HG03108 (cell line): ENCODE results near the gene PRSS1.
"Not testable (repeated sequence)": the region's sequence is repeated elsewhere in the genome, so short reads cannot be mapped to it uniquely, and the experiment has no call there.

Experiments used
- ATAC-seq: cut with Tn5 transposase; IDR thresholded peaks from one replicate; pipeline ENCODE4 v1.9.1; 2021; ENCODE audit warnings: moderate library complexity; ENCODE audit not compliant: unreplicated experiment

The PRSS1 gene

GRCh38 chr7:142745745-142746144, 3.5 kb upstream of the PRSS1 start:
- no peak for ATAC-seq

DNA sequence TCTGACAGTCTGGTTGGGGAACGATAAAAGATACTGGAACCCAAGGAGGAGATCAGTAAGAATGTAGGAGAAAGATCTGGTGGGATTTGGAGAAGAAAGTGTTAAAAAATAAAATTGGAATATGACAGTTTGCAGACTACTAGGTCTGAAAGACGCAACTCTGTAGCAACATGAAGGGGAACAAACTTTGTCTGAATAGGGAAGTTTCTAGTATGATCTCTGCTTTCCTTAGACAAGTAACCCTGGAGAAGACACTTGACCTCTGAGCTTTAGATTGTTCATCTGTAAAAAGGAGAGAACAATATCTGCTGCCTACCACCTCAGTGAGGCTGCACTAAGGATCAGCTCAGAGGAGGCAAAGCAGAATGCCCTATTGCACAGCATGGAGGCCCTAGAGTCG, 3.0 kb upstream of the PRSS1 start:
- ATAC-seq = no peak

- not testable (repeated sequence) for ATAC-seq
These were observed 862 bp upstream of the PRSS1 start for GRCh38 chr7:142748410-142748809.

- no peak for ATAC-seq
These were observed 1.2 kb downstream of the PRSS1 start for GRCh38 chr7:142750321-142750938.

DNA sequence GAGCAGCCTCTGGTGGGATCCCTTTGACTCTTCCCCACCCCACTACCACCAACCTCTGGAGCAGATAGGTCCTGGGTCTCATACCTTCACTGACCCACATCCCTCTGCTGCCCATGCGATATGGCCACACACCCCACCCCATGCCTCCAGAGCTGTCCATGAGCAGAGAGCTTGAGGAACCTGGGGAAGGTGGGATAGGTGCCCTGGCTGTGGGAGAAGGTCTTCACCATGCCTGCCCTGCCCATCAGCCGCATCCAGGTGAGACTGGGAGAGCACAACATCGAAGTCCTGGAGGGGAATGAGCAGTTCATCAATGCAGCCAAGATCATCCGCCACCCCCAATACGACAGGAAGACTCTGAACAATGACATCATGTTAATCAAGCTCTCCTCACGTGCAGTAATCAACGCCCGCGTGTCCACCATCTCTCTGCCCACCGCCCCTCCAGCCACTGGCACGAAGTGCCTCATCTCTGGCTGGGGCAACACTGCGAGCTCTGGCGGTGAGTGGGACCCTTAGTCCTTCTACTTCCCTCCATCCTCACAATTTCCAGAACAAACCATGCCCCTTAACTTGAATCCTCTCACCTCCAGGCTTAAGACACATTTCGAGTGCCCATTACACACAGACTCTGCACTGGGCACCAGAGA, 2.4 kb downstream of the PRSS1 start:
- ATAC-seq = not testable (repeated sequence)

GRCh38 chr7:142752376-142753225, 3.3 kb downstream of the PRSS1 start:
- no peak for ATAC-seq

- ATAC-seq = no peak
These were observed 4.1 kb downstream of the PRSS1 start for GRCh38 chr7:142753366-142753765.

DNA sequence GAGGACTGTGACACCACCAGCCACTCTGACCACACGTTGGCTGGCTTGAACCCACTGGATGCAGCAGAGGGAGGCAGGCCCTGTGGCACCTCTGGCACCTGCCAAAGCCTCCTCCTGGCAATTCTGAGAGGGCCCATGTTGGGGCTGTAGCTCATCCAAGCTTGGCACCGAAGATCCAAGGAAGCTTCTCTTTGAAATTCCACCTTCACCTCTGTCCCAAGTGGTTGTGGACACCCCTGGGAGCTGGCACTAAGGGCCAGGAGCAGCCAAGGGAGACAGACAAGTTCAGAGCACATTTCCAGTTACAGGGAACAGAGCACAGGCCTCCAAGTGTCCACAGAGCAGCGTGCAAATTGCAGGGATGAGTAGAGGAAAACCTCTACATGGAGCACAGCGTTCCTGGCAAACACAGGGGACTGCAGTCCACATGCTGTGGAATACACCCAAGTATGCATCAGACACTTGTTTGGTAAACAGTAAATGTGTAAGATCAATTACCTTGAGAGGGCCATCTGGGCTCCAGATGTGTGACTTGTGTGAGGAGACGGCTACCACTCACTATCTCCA, 4.7 kb downstream of the PRSS1 start:
- not testable (repeated sequence) for ATAC-seq

- ATAC-seq = no peak
These were observed 5.7 kb downstream of the PRSS1 start for GRCh38 chr7:142754681-142755575.

DNA sequence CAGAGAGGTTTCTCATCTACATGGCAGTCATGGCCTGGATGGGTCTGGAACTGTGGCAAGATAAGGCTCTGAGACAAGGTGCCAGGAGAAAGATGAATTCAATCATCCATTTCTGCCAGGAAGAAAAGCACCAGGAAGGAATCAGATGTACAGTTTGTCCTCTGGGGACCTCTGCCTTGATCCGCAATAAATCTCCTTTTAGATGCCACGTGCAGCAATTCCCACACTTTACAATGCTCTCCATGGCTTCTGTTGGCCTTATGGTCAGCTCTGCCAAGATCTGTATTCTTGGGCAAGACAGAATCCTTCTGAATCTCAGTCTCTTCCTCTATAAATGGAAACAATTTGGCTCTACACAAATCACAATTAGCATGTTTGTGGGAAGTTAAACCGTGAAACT, 9.0 kb downstream of the PRSS1 start:
- not testable (repeated sequence) for ATAC-seq

GRCh38 chr7:142759433-142759832, 10.2 kb downstream of the PRSS1 start:
- no peak for ATAC-seq

DNA sequence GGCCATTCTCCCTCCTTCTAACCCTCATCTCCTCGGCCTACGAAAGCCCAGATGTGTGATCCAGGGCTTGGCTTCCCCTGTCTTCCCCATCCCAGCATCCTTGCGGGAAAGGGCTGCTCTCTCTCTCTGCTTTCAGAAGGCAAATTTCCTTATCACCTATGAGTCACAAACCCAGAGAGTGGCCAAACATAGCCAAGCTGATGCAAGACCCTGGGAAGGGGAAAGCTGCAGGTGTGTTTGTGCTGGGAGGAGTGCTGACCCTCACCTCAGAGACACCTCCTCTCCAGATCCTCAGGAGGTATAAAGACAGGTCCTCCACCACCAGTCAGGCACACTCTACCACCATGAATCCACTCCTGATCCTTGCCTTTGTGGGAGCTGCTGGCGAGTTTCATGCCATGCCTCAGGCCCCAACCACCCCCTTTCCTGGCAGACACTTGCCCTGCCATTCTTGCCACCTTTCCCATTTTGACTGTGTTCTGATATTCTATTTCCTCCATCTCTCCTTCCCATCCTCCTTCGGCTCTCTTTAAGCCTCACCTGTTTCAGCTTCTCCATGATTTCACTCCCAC, 10.9 kb downstream of the PRSS1 start:
- ATAC-seq = no peak

- not testable (repeated sequence) for ATAC-seq
These were observed 12.3 kb downstream of the PRSS1 start for GRCh38 chr7:142761606-142762005.

- ATAC-seq = no peak
These were observed 12.8 kb downstream of the PRSS1 start for GRCh38 chr7:142762104-142762503.

DNA sequence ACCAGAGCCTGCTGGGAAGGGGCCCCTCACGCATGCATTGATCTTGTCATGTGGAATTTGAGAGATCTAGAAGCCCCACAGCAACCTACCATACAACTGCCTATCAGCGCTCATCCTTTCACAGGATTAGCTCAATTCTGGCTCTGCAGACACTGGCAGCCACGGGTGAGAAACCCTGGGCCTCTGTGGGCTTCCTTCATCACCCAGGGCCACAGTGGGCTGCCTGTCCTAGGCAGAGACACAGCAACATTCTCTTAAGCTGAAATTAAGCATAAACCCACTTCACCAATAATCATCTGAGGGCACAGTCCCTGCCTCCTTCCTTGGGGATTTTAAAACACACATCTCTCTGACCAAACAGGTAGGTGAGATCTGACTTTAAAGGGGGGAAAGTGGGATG, 18.2 kb downstream of the PRSS1 start:
- no peak for ATAC-seq

DNA sequence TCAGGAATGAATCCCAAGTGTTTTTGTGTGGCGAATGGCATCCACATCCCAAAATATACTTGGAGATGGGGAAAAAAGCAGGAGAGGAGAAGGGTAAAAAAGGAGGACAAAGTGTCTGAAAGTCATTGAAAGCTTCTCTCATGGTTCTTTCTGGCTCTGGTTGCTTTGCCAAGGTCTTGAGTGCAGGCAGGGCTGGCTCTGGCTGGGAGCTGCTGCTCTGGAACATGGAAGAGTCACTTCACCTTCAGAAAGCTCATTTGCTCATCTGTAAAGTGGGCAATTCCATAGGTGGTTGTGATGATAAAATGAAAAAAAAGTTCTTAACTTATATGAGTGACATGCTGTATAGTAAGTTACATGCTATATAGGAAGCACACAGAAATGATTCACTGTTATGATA, 18.6 kb downstream of the PRSS1 start:
- no peak for ATAC-seq

DNA sequence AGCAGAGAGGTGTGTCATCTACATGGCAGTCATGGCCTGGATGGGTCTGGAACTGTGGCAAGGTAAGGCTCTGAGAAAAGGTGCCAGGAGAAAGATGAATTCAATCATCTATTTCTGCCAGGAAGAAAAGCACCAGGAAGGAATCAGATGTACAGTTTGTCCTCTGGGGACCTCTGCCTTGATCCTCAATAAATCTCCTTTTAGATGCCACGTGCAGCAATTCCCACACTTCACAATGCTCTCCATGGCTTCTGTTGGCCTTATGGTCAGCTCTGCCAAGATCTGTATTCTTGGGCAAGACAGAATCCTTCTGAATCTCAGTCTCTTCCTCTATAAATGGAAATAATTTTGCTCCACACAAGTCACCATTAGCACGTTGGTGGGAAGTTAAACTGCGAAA, 19.6 kb downstream of the PRSS1 start:
- not testable (repeated sequence) for ATAC-seq

GRCh38 chr7:142770661-142771352, 21.5 kb downstream of the PRSS1 start, which contains the start of gene PRSS2:
TSS of gene PRSS2 (plus strand) at chr7:142770970. CDS start at chr7:142770983, 13 bp downstream.
- ATAC-seq = peak; percentile 29

GRCh38 chr7:142771353-142771723, 22.1 kb downstream of the PRSS1 start:
- peak; percentile 95 for ATAC-seq

GRCh38 chr7:142772051-142772450, 22.8 kb downstream of the PRSS1 start:
- no peak for ATAC-seq
